K562 (cell line): ENCODE data around the gene PRODH. TPM values are rescaled to one million over a fixed set of nuclear protein-coding genes. Genes with fewer than 3 reads are reported as not detected.

Source experiments
- ATAC-seq: fragments of 200-7000 bp; cut with Tn5 transposase; 3 replicates; pipeline ENCODE4 v1.9.1; 2020; ENCODE audit warnings: moderate library complexity
- BruUV-seq: library from RNA; stranded (reverse); fragments of 400-500 nt; replicated peaks from 2 replicates; lab custom pipeline; 2021; lab: Mats Ljungman, UMichigan
- CTCF ChIA-PET: fragments of 300-600 bp; formaldehyde crosslinking; extraction: SDS; loops from one replicate; lab custom pipeline; 2021; ENCODE audit warnings: low intra/inter-chr PET ratio; lab: Yijun Ruan, JAX
- POLR2A ChIA-PET: fragments of 300-600, 350-650 bp; sonication (Branson Sonifier 250); formaldehyde crosslinking; extraction: SDS; loops from one replicate; lab custom pipeline; 2021; ENCODE audit warnings: antibody characterized with exemption, inconsistent platforms; lab: Yijun Ruan, JAX
- DNase-seq, 4 experiments: peaks; one replicate each; pipeline versions ENCODE4 v3.0.0 to v3.0.0-alpha.2; 2011 to 2018; ENCODE audit warnings: low spot score in 3 of 4, mixed read lengths in 3 of 4; ENCODE audit errors: extremely low read depth in 1 of 4
- FAIRE-seq: peaks from 2 replicates; lab custom pipeline; 2011; peaks lifted over from hg19 to GRCh38; lab: Jason Lieb, UNC
- H2AFZ ChIP-seq: 2 replicates; pipeline ENCODE4 v1.6.0; 2011; ENCODE audit warnings: low read depth, low read length, control low read depth, inconsistent platforms
- H3K27ac ChIP-seq: fragments of 200-600 bp; 3 replicates; pipeline ENCODE4 v1.8.0; 2011; ENCODE audit warnings: low read depth, mild to moderate bottlenecking, control low read depth, inconsistent platforms, low read length, moderate library complexity, mixed read lengths; ENCODE audit errors: extremely low read depth
- H3K27me3 ChIP-seq, 2 experiments: fragments of 300-600 bp in 1 of 2; 2 replicates in 1 of 2; 3 replicates in 1 of 2; pipeline versions ENCODE4 v1.6.0 to v1.8.0; 2011; ENCODE audit warnings: inconsistent platforms in 2 of 2, low read length in 2 of 2, mild to moderate bottlenecking in 1 of 2, mixed read lengths in 1 of 2, moderate library complexity in 1 of 2; ENCODE audit not compliant: control insufficient read depth in 2 of 2, insufficient read depth in 2 of 2
- H3K36me3 ChIP-seq: fragments of 300-600 bp; 3 replicates; pipeline ENCODE4 v1.8.0; 2011; ENCODE audit warnings: mild to moderate bottlenecking, low read length, inconsistent platforms; ENCODE audit not compliant: control insufficient read depth, insufficient read depth
- H3K4me1 ChIP-seq, 2 experiments: fragments of 200-600 bp in 1 of 2; replicated peaks in 1 of 2; 2 replicates in 1 of 2; 3 replicates in 1 of 2; pipeline versions ENCODE4 v1.5.1 to v1.8.0; 2011; ENCODE audit warnings: inconsistent platforms in 2 of 2, low read length in 2 of 2, mild to moderate bottlenecking in 1 of 2, mixed read lengths in 1 of 2, moderate library complexity in 1 of 2; ENCODE audit not compliant: control insufficient read depth in 2 of 2, insufficient read depth in 2 of 2
- H3K4me2 ChIP-seq: 2 replicates; pipeline ENCODE4 v1.6.1; 2011; ENCODE audit warnings: low read length, control low read depth, inconsistent platforms, mixed read lengths; ENCODE audit not compliant: insufficient read depth
- H3K4me3 ChIP-seq: fragments of 200-600 bp; sonication (generic), shearing (Covaris generic); 2 replicates; pipeline ENCODE4 v1.5.1; 2016; ENCODE audit warnings: control low read depth, inconsistent platforms
- H3K79me2 ChIP-seq: fragments of 200-600 bp; 3 replicates; pipeline ENCODE4 v1.8.0; 2011; ENCODE audit warnings: low read length, inconsistent platforms; ENCODE audit not compliant: control insufficient read depth, insufficient read depth
- H3K9ac ChIP-seq, 2 experiments: 2 replicates each; pipeline versions ENCODE4 v1.6.0 to v1.6.1; 2011; ENCODE audit warnings: low read depth in 2 of 2, low read length in 2 of 2, control low read depth in 1 of 2, inconsistent platforms in 1 of 2, mild to moderate bottlenecking in 1 of 2, mixed read lengths in 1 of 2; ENCODE audit not compliant: insufficient read depth in 1 of 2
- H3K9me1 ChIP-seq: one replicate; pipeline ENCODE4 v1.6.0; 2011; ENCODE audit warnings: inconsistent platforms, mild to moderate bottlenecking, low read length, moderate library complexity; ENCODE audit not compliant: control insufficient read depth, insufficient read depth
- H3K9me3 ChIP-seq: replicated peaks from 2 replicates; pipeline ENCODE4 v1.5.1; 2011; ENCODE audit warnings: low read depth, low read length, inconsistent platforms; ENCODE audit not compliant: control insufficient read depth, insufficient read depth
- H4K20me1 ChIP-seq: replicated peaks from 2 replicates; pipeline ENCODE4 v1.6.1; 2011; ENCODE audit warnings: low read length, inconsistent platforms, mixed read lengths; ENCODE audit not compliant: control insufficient read depth, insufficient read depth
- BCL6 ChIP-seq: fragments of 250-450 bp; sonication (Bioruptor Pico); IDR thresholded peaks from 2 replicates; pipeline ENCODE4 v1.4.0; 2020
- CBX8 ChIP-seq: fragments of 200-600 bp; sonication (generic); IDR thresholded peaks from 2 replicates; pipeline ENCODE4 v1.6.1; 2012; ENCODE audit warnings: borderline replicate concordance, mixed run types, low read depth, mild to moderate bottlenecking, moderate library complexity, mixed read lengths, low read length, control low read depth, inconsistent platforms; ENCODE audit not compliant: poor library complexity, severe bottlenecking; ENCODE audit errors: extremely low read depth
- CTCF ChIP-seq, 3 experiments: IDR thresholded peaks in 2 of 3; conservative IDR thresholded peaks in 1 of 3; 2 replicates each; pipeline ENCODE4 v1.5.1; 2011 to 2012; ENCODE audit warnings: low read length in 3 of 3, mild to moderate bottlenecking in 3 of 3, control low read depth in 2 of 3, improper control_type of control experiment in 1 of 3, inconsistent platforms in 1 of 3, low read depth in 1 of 3, mixed read lengths in 1 of 3, moderate library complexity in 1 of 3; ENCODE audit not compliant: insufficient read depth in 2 of 3
- ETS2 ChIP-seq: IDR thresholded peaks from 2 replicates; pipeline ENCODE4 v1.6.1; 2016; ENCODE audit warnings: borderline replicate concordance, missing genetic modification characterization, mild to moderate bottlenecking, moderate library complexity, missing compliant biosample characterization; ENCODE audit not compliant: poor library complexity, severe bottlenecking
- GATAD2A ChIP-seq: fragments of 450-650 bp; IDR thresholded peaks from 2 replicates; pipeline ENCODE4 v1.6.1; 2017
- KDM1A ChIP-seq, 2 experiments: fragments of 450-650 bp; IDR thresholded peaks; 2 replicates each; pipeline ENCODE4 v1.6.1; 2016; ENCODE audit warnings: mild to moderate bottlenecking in 2 of 2
- KLF16 ChIP-seq: IDR thresholded peaks from 2 replicates; pipeline ENCODE4 v1.6.1; 2016; ENCODE audit warnings: antibody characterized with exemption
- L3MBTL2 ChIP-seq: fragments of 450-650 bp; IDR thresholded peaks from 2 replicates; pipeline ENCODE4 v1.6.1; 2016; ENCODE audit warnings: mild to moderate bottlenecking, moderate library complexity
- NFATC3 ChIP-seq: fragments of 450-650 bp; IDR thresholded peaks from 2 replicates; pipeline ENCODE4 v1.6.1; 2017; ENCODE audit warnings: mild to moderate bottlenecking
- PRMT5 ChIP-seq: sonication (generic); formaldehyde crosslinking; IDR thresholded peaks from 2 replicates; pipeline ENCODE4 v1.5.0; 2020; ENCODE audit warnings: missing genetic modification reagents
- RBFOX2 ChIP-seq: fragments of 200-400 bp; formaldehyde crosslinking; IDR thresholded peaks from 2 replicates; pipeline ENCODE4 v1.6.1; 2017; ENCODE audit warnings: low read depth, mild to moderate bottlenecking, low read length, moderate library complexity
- SIX5 ChIP-seq, 2 experiments: IDR thresholded peaks; 2 replicates each; pipeline ENCODE4 v1.6.1; 2011; ENCODE audit warnings: low read length in 2 of 2, borderline replicate concordance in 1 of 2, low read depth in 1 of 2, mild to moderate bottlenecking in 1 of 2, moderate library complexity in 1 of 2; ENCODE audit not compliant: insufficient read depth in 1 of 2
- SMAD3 ChIP-seq: fragments of 450-650 bp; formaldehyde crosslinking; conservative IDR thresholded peaks from 2 replicates; pipeline ENCODE4 v1.4.0; 2020; ENCODE audit warnings: mild to moderate bottlenecking
- SMARCB1 ChIP-seq: IDR thresholded peaks from 2 replicates; pipeline ENCODE4 v1.6.1; 2011; ENCODE audit warnings: improper control_type of control experiment, low read depth; ENCODE audit not compliant: insufficient read length
- TFAP4 ChIP-seq: sonication (generic); formaldehyde crosslinking; IDR thresholded peaks from 2 replicates; pipeline ENCODE4 v1.8.0; 2022; ENCODE audit warnings: missing genetic modification reagents, mild to moderate bottlenecking, moderate library complexity, borderline replicate concordance
- TSHZ1 ChIP-seq: fragments of 250-450 bp; sonication (Bioruptor Pico); IDR thresholded peaks from 2 replicates; pipeline ENCODE4 v1.4.0; 2020; ENCODE audit warnings: mild to moderate bottlenecking, moderate library complexity
- ZNF551 ChIP-seq: fragments of 250-450 bp; sonication (Bioruptor Pico); IDR thresholded peaks from 2 replicates; pipeline ENCODE4 v1.5.0; 2021; ENCODE audit warnings: mild to moderate bottlenecking, moderate library complexity
- WGBS: fragments of 100-300 bp; shearing (Covaris generic); methylation state at CpG from one replicate; pipeline ENCODE4 v1.1.6; 2016; ENCODE audit warnings: low coverage, mixed read lengths; ENCODE audit not compliant: insufficient coverage; ENCODE audit errors: missing lambda C conversion rate; 5-methylcytosine and 5-hydroxymethylcytosine counted together
- in situ Hi-C: fragments of 300-500 bp; cut with MboI; formaldehyde crosslinking; loops from 4 replicates; pipeline ENCODE4 v1.15.0; 2018; ENCODE audit warnings: inconsistent platforms, mixed read lengths
- intact Hi-C: fragments of 100-400 bp; cut with micrococcal nuclease; formaldehyde crosslinking; loops from 2 replicates; pipeline ENCODE4 v1.14.2; 2022
- polyA plus RNA-seq, 8 experiments: library from polyadenylated mRNA; depleted of rRNA in 4 of 8; stranded (reverse) in 5 of 8; unstranded in 3 of 8; fragments of >200 nt; fragmentation: Nextera tagmentation in 2 of 8; fragmentation: Illumina TruSeq in 1 of 8; extraction: Ambion mirVana in 2 of 8; extraction: Trizol in 1 of 8; gene quantifications; 2 replicates each; pipeline versions ENCODE4 v1.2.1 to v1.2.3, GENCODE V29; 2011 to 2014; ENCODE audit warnings: inconsistent platforms in 1 of 8, missing spikeins in 1 of 8
- total RNA-seq, 7 experiments: library from RNA; depleted of rRNA in 6 of 7; stranded (reverse); fragments of >200 nt in 6 of 7; fragmentation: Illumina TruSeq in 2 of 7; extraction: Trizol in 2 of 7; gene quantifications; 2 replicates each; pipeline versions ENCODE4 v1.2.1 to v1.2.3, GENCODE V29; 2011 to 2021; ENCODE audit warnings: low replicate concordance in 1 of 7

PRODH gene
- total and polyA plus RNA-seq, 9 of the 15 experiments (the other 6 are each of a cell fraction or from before 2014, with no cell fraction given): 0.07 to 0.11 TPM; not detected in 7

- peaks cover 0 to 20% of the 10 kb centered on the region in 2 experiments; a peak in 1 of 5 replicates for H3K4me1 ChIP-seq
- H3K9me3 ChIP-seq: peaks cover 7% of the 10 kb centered on the region
- in situ Hi-C loops (loop anchor here (25.0 kb wide), 1 partner anchor 191 kb away; no protein-coding TSS in a partner anchor), intact Hi-C loops (no loop called here)
- no peaks in the 10 kb centered on the region for H3K9me1 ChIP-seq
- H3K79me2 ChIP-seq: no peaks in the 10 kb centered on the region
- no peak overlapping the region for H2AFZ ChIP-seq
- H3K4me3 ChIP-seq: no peak overlapping the region
- no TSS peak for BruUV-seq
- peaks cover 17 to 49% of the 10 kb centered on the region in 2 experiments; a peak in 4 of 5 replicates for H3K27me3 ChIP-seq
- H4K20me1 ChIP-seq: no peaks in the 10 kb centered on the region; the same call in 1 of the 2 replicates
- ATAC-seq: no peak
- 1% methylated on average over 9 of the region's 9 CpGs for WGBS
- no peak overlapping the region for H3K9ac ChIP-seq
- FAIRE-seq: no peak
- no peaks in the 10 kb centered on the region for H3K36me3 ChIP-seq
- H3K27ac ChIP-seq: no peak overlapping the region
- ChIA-PET POLR2A (interaction anchor here (0.6 to 0.7 kb wide), 2 partner anchors 9 to 322 kb away, joined by 4 read pairs; no protein-coding TSS in a partner anchor), CTCF (no interaction called here)
- H3K4me2 ChIP-seq: no peak overlapping the region
- DNase-seq: no peak
- TF ChIP-seq CBX8: no peak
- no peak for TF ChIP-seq L3MBTL2
- TF ChIP-seq SMAD3 (CRISPR knock-in tag): no peak
- TF ChIP-seq NFATC3: no peak
- no peak for TF ChIP-seq GATAD2A
- TF ChIP-seq SMARCB1: no peak
- TF ChIP-seq ETS2: no peak
- TF ChIP-seq ZNF551 (CRISPR knock-in tag): no peak
- TF ChIP-seq TSHZ1 (CRISPR knock-in tag): no peak
- TF ChIP-seq KLF16: no peak
- 0 out of 6 replicates have a peak, but pooled peaks of 1 of the 3 experiments have one; percentile 9 for TF ChIP-seq CTCF (IDR thresholded peaks at IDR 0.05 in 2 of 3, conservative IDR thresholded peaks at IDR 0.05 in 1 of 3; ENCODE audit: insufficient read depth in 2 of 3, low read depth in 1 of 3, low read length in 3 of 3)
- TF ChIP-seq BCL6 (CRISPR knock-in tag): no peak
- no peak for TF ChIP-seq KDM1A (IDR thresholded peaks at IDR 0.05)
- 0 out of 2 replicates have a peak, but pooled peaks have one; percentile 31 for TF ChIP-seq PRMT5 (CRISPR knock-in tag)
- TF ChIP-seq RBFOX2: no peak
- TF ChIP-seq SIX5 (IDR thresholded peaks at IDR 0.05; ENCODE audit: borderline replicate concordance in 1 of 2, insufficient read depth in 1 of 2, low read depth in 1 of 2, low read length in 2 of 2): 0 out of 4 replicates have a peak, but pooled peaks of 1 of the 2 experiments have one; percentile 18
- 0 out of 2 replicates have a peak, but pooled peaks have one; percentile 27 for TF ChIP-seq TFAP4 (CRISPR knock-in tag)
Measured at GRCh38 chr22:18978506-18978905, 42.4 kb upstream of the PRODH start.
